ENCODE measurements around the gene PEBP1.

- TF ChIP-seq POLR2A (IDR thresholded peaks at IDR 0.05; ENCODE audit: low read length) (no peak), GATA1 (IDR thresholded peaks at IDR 0.05; ENCODE audit: low read depth, low read length) (no peak)
These were observed 4.9 kb downstream of the PEBP1 start for GRCh38 chr12:118140825-118141224.
